ENCODE measurements around the gene TTYH3. TPM values are rescaled to one million over a fixed set of nuclear protein-coding genes. Genes with fewer than 3 reads are reported as not detected.

TTYH3 gene
- total RNA-seq, 1 donor from 2014 or later = 296 TPM

DNA sequence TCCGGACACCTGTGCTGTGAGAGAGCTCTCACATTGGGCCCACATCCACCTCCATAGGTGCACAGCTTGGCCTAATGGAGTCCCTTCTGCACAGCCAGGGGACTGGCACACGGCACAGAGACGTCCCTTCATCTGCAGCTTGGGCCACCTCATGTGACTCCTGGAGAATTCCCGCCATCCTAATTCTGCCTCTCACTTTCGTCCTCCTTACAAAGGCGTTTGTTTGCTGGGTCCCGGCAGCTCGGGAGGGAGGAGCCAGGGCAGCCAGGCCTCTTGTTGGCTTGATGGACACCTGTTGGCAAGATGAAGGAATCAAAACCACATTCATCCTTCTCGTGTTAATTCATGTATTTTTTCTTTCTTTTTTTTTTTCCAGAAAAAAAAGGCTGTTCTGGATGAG, 30.7 kb upstream of the TTYH3 start:
- no peak for DNase-seq (ENCODE audit: low spot score in 2 of 2, unreplicated experiment in 2 of 2)
- TF ChIP-seq, protein P1, sequence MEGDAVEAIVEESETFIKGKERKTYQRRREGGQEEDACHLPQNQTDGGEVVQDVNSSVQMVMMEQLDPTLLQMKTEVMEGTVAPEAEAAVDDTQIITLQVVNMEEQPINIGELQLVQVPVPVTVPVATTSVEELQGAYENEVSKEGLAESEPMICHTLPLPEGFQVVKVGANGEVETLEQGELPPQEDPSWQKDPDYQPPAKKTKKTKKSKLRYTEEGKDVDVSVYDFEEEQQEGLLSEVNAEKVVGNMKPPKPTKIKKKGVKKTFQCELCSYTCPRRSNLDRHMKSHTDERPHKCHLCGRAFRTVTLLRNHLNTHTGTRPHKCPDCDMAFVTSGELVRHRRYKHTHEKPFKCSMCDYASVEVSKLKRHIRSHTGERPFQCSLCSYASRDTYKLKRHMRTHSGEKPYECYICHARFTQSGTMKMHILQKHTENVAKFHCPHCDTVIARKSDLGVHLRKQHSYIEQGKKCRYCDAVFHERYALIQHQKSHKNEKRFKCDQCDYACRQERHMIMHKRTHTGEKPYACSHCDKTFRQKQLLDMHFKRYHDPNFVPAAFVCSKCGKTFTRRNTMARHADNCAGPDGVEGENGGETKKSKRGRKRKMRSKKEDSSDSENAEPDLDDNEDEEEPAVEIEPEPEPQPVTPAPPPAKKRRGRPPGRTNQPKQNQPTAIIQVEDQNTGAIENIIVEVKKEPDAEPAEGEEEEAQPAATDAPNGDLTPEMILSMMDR (IDR thresholded peaks at IDR 0.05; ENCODE audit: unreplicated experiment) = no peak
- Mint-ChIP-seq H3K4me3 (no peak overlapping the region), H3K27me3 (ENCODE audit: low read depth) (no peaks in the 10 kb centered on the region), H3K9me3 (no peaks in the 10 kb centered on the region), H3K36me3 (peaks cover 19% of the 10 kb centered on the region), H3K4me1 (no peaks in the 10 kb centered on the region), H3K27ac (no peak overlapping the region)

DNA sequence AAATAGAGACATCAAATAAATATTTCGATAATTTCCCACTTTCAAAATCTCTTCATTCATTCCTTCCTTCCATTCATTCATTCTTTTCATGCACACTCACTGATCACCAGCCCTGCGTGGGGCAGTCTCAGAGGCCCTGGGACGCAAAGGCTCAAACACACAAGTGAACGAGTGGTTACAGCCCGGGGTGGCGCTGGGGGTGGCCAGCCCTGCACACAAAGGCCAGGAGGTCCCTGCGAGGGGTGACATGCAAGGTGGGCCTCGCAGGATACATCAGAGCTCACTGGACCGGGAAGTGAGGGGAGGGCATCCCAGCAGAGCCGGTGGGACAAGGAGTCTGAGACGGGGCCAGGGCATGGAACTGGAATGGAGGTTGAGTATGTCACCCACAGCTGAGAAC, 29.9 kb upstream of the TTYH3 start:
- Mint-ChIP-seq H3K36me3 (peaks cover 12% of the 10 kb centered on the region), H3K4me1 (no peaks in the 10 kb centered on the region), H3K9me3 (no peaks in the 10 kb centered on the region), H3K27me3 (ENCODE audit: low read depth) (no peaks in the 10 kb centered on the region), H3K27ac (no peak overlapping the region), H3K4me3 (no peak overlapping the region)
- DNase-seq (ENCODE audit: low spot score in 2 of 2, unreplicated experiment in 2 of 2) = no peak
- TF ChIP-seq, protein P1 (IDR thresholded peaks at IDR 0.05; ENCODE audit: unreplicated experiment) = no peak

DNA sequence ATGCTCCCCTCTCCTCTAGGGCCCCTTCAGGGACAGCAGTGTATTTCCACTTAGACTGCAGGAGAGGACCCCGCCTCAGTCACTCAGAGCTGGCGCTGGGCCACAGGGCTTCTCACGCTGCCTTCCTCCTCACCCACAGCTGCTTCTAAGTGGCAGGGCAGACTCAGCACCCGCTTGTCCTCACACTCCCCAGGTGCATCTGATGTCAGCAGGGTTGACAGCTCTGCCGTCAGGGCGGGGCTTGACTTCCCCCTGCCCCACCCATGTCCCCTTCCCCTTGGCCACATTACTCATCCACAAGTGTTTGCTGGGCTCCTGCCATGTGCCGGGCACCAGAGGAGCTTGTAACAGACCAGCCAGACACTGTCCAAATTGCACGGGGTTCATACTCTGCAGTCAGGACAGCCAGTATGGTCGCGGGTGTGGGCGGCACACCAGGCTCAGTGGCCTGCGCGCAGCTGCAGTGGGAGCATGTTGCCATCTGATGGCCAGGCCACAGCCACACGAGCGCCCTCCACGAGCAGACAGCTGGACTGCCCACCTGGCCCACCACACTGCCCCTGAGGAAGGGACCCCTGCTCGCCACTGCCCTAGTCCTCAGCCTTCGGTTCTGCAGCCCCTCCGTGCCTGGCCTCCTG, 29.3 kb upstream of the TTYH3 start:
- no peak overlapping the region for H3K27ac Mint-ChIP-seq
- TF ChIP-seq, protein P1 (IDR thresholded peaks at IDR 0.05; ENCODE audit: unreplicated experiment) = no peak
- H3K4me3 Mint-ChIP-seq = no peak overlapping the region
- H3K27me3 Mint-ChIP-seq (ENCODE audit: low read depth) = no peaks in the 10 kb centered on the region
- no peak for DNase-seq (ENCODE audit: low spot score in 2 of 2, unreplicated experiment in 2 of 2)
- H3K9me3 Mint-ChIP-seq = no peaks in the 10 kb centered on the region
- H3K36me3 Mint-ChIP-seq = peaks cover 12% of the 10 kb centered on the region
- H3K4me1 Mint-ChIP-seq = no peaks in the 10 kb centered on the region

DNA sequence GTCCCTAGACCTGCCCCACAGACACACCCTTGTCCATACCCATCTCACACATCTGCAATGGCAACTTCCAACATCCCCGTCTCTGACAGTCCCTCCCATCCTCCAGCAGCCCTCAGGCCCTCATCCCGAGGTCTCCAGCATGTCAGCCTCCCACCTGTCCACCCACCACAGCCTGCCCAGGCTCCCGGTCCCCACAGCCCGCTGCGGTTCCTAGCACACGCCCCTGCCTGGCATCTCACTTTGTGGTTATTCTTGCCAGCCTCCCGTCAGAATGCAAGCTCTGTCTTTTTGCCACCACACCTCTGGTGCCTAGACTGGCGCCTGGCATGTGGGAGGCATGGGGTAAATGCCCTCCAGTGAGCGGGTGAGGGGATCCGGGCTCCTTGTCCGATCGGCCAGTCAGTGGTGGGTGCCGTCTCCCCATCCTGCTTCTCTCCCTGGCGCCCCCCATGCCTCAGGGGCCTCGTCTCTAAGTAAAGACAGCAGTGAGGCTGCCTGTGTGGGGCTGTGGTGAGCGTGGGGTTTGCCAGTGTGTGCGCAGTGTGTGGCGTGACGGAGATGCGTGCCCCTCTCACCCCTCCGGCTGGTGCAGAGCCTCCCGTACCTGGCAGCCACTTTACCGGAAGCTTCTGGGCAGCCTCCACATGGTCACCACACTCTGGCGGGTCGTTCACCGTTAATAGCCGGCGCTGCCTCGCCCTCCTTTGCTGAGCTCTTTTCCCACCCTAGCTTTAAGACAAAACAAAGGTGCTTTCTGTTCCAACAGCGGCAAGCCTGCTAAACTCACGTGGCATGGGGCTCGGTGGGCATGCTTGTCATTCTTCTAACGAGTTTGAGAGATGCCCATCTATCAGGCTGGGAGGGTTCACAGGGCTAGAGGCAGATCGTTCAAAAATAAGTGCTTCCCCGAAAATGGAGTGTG, 28.5 kb upstream of the TTYH3 start:
- Mint-ChIP-seq H3K9me3 (no peaks in the 10 kb centered on the region), H3K27ac (no peak overlapping the region)

DNA sequence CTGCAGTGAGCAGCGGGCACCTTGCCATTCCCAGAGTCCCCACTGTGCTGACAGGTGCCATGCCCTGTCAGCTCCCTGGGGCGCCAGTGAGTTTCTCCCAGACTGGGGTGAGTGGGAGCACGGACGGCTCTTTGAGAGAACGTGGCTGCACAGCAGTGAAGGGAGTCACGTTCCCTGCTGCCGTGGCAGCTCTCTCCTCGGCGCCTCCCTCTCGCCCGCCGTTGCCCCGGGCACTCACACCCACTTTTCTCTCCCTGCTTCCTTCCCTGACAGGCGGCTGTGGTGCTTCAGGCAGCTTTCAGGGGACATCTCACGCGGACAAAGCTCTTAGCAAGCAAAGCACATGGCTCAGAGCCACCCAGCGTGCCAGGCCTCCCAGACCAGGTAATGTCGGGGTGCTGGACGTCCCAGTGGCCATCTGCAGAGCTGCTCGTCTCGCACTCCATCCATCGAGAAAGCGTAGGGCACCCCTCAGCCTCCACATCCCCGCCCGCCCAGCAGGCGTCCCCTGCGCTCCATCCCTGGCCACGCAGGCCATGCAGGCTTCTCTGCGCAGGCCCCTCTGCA, 27.1 kb upstream of the TTYH3 start:
- Mint-ChIP-seq H3K4me3 (no peak overlapping the region), H3K4me1 (peaks cover 4% of the 10 kb centered on the region), H3K9me3 (no peaks in the 10 kb centered on the region), H3K36me3 (peaks cover 8% of the 10 kb centered on the region), H3K27ac (no peak overlapping the region), H3K27me3 (ENCODE audit: low read depth) (no peaks in the 10 kb centered on the region)
- TF ChIP-seq, protein P1 (IDR thresholded peaks at IDR 0.05; ENCODE audit: unreplicated experiment) = no peak
- DNase-seq (ENCODE audit: low spot score in 2 of 2, unreplicated experiment in 2 of 2) = no peak

More for the DNA sequence above, 28.5 kb upstream of the TTYH3 start:
- DNase-seq (ENCODE audit: low spot score in 2 of 2, unreplicated experiment in 2 of 2) = no peak
- Mint-ChIP-seq H3K4me1 (no peaks in the 10 kb centered on the region), H3K4me3 (no peak overlapping the region), H3K27me3 (ENCODE audit: low read depth) (no peaks in the 10 kb centered on the region), H3K36me3 (peaks cover 12% of the 10 kb centered on the region)
- TF ChIP-seq, protein P1 (IDR thresholded peaks at IDR 0.05; ENCODE audit: unreplicated experiment) = no peak

All from mesothelial cell of epicardium (in vitro differentiated cells).